Trophoblast cell (in vitro differentiated cells and primary cell): ENCODE results near the gene HIBADH.

Source experiments
- DNase-seq, 2 donors: peaks; one replicate each; pipeline ENCODE4 v3.0.0-alpha.2; 2016
- H2AFZ ChIP-seq: 2 replicates; pipeline ENCODE4 v1.6.1; 2013; ENCODE audit warnings: low read length, moderate library complexity, mild to moderate bottlenecking; ENCODE audit not compliant: insufficient read depth, poor library complexity
- H2AK5ac ChIP-seq: 2 replicates; pipeline ENCODE4 v1.6.1; 2013; ENCODE audit warnings: mild to moderate bottlenecking, low read length
- H2BK120ac ChIP-seq: 2 replicates; pipeline ENCODE4 v1.6.1; 2013; ENCODE audit warnings: low read length, mild to moderate bottlenecking, moderate library complexity; ENCODE audit not compliant: insufficient read depth, poor library complexity
- H2BK12ac ChIP-seq: 2 replicates; pipeline ENCODE4 v1.6.1; 2013; ENCODE audit warnings: mild to moderate bottlenecking, low read length, moderate library complexity
- H2BK5ac ChIP-seq: 2 replicates; pipeline ENCODE4 v1.6.1; 2013; ENCODE audit warnings: low read length, low read depth, moderate library complexity, mild to moderate bottlenecking; ENCODE audit not compliant: poor library complexity
- H3K14ac ChIP-seq: 2 replicates; pipeline ENCODE4 v1.6.1; 2013; ENCODE audit warnings: mild to moderate bottlenecking, low read length
- H3K18ac ChIP-seq: 2 replicates; pipeline ENCODE4 v1.6.1; 2013; ENCODE audit warnings: mild to moderate bottlenecking, low read length
- H3K23ac ChIP-seq: 2 replicates; pipeline ENCODE4 v1.6.1; 2013; ENCODE audit warnings: low read length
- H3K27ac ChIP-seq: 2 replicates; pipeline ENCODE4 v1.5.1; 2013; ENCODE audit warnings: low read depth, mild to moderate bottlenecking, inconsistent platforms, low read length, moderate library complexity
- H3K27me3 ChIP-seq: 2 replicates; pipeline ENCODE4 v1.6.1; 2013; ENCODE audit warnings: inconsistent platforms, mild to moderate bottlenecking, low read length, moderate library complexity; ENCODE audit not compliant: insufficient read depth
- H3K36me3 ChIP-seq, 2 experiments: 1 replicate in 1 of 2; 2 replicates in 1 of 2; pipeline ENCODE4 v1.6.1; 2013; ENCODE audit warnings: low read length in 2 of 2, mild to moderate bottlenecking in 2 of 2, moderate library complexity in 1 of 2; ENCODE audit not compliant: insufficient read depth in 2 of 2, control insufficient read depth in 1 of 2
- H3K4ac ChIP-seq: 2 replicates; pipeline ENCODE4 v1.6.1; 2013; ENCODE audit warnings: low read depth, mild to moderate bottlenecking, low read length, moderate library complexity
- H3K4me1 ChIP-seq, 2 experiments: 1 replicate in 1 of 2; 2 replicates in 1 of 2; pipeline ENCODE4 v1.6.1; 2013; ENCODE audit warnings: low read length in 2 of 2, mild to moderate bottlenecking in 2 of 2, moderate library complexity in 1 of 2; ENCODE audit not compliant: insufficient read depth in 2 of 2, control insufficient read depth in 1 of 2
- H3K4me2 ChIP-seq: 2 replicates; pipeline ENCODE4 v1.6.1; 2013; ENCODE audit warnings: inconsistent platforms, mild to moderate bottlenecking, low read length, moderate library complexity
- H3K4me3 ChIP-seq: 2 replicates; pipeline ENCODE4 v1.5.1; 2013; ENCODE audit warnings: mild to moderate bottlenecking, low read depth, low read length, inconsistent platforms
- H3K79me1 ChIP-seq: one replicate; pipeline ENCODE4 v1.6.1; 2013; ENCODE audit warnings: low read length
- H3K79me2 ChIP-seq: 2 replicates; pipeline ENCODE4 v1.6.1; 2013; ENCODE audit warnings: low read length, mild to moderate bottlenecking; ENCODE audit not compliant: control insufficient read depth, insufficient read depth, poor library complexity
- H3K9ac ChIP-seq: 2 replicates; pipeline ENCODE4 v1.6.1; 2013; ENCODE audit warnings: mild to moderate bottlenecking, low read length
- H3K9me3 ChIP-seq: 2 replicates; pipeline ENCODE4 v1.6.1; 2013; ENCODE audit warnings: low read depth, mild to moderate bottlenecking, control low read depth, inconsistent platforms, low read length; ENCODE audit not compliant: insufficient read depth
- H4K12ac ChIP-seq: 2 replicates; pipeline ENCODE4 v1.6.1; 2013; ENCODE audit warnings: low read depth, mild to moderate bottlenecking, low read length, moderate library complexity
- H4K8ac ChIP-seq: 2 replicates; pipeline ENCODE4 v1.6.1; 2013; ENCODE audit warnings: low read depth, mild to moderate bottlenecking, low read length, moderate library complexity
- H4K91ac ChIP-seq: one replicate; pipeline ENCODE4 v1.6.1; 2013; ENCODE audit warnings: low read depth, mild to moderate bottlenecking, low read length, moderate library complexity
- WGBS: extraction: QIAGEN DNeasy Blood & Tissue Kit; methylation state at CpG from one replicate; pipeline ENCODE4 v1.1.7; 2013; ENCODE audit warnings: missing lambda C conversion rate; ENCODE audit not compliant: insufficient read length, insufficient coverage; ENCODE audit errors: extremely low coverage; 5-methylcytosine and 5-hydroxymethylcytosine counted together

The HIBADH gene

DNA sequence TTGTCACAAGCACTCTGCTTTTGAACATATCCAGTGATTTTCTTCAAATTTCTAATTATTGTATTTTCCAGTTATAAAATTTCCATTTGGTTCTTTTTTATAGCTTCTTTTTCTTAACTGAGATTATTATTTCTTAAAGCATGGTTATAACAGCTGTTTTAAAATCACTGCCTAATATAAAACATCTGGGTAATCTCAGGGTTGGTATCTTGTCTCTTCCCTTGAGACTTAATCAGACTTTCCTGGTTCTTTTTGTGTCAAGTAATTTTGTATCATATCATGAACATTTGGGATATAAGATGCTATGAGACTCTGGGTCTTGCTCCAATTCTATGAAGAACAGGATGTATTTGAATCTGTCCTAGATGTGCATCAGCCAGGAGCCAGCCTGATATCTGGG is 93.6 kb downstream of the HIBADH start:
- Histone ChIP-seq H3K9me3 (no peaks in the 10 kb centered on the region), H3K27ac (no peak overlapping the region), H3K23ac (no peak overlapping the region), H4K8ac (no peak overlapping the region), H2BK120ac (no peak overlapping the region), H3K27me3 (no peaks in the 10 kb centered on the region), H3K4me3 (no peak overlapping the region), H3K79me2 (no peaks in the 10 kb centered on the region), H2BK12ac (no peak overlapping the region), H3K4me1 (no peaks in the 10 kb centered on the region), H3K36me3 (no peaks in the 10 kb centered on the region), H3K18ac (no peak overlapping the region), H3K4ac (no peak overlapping the region), H3K9ac (no peak overlapping the region), H3K4me2 (no peak overlapping the region), H2AK5ac (no peak overlapping the region), H2AFZ (no peak overlapping the region), H4K12ac (no peak overlapping the region), H2BK5ac (no peak overlapping the region), H4K91ac (no peak overlapping the region), H3K79me1 (no peaks in the 10 kb centered on the region), H3K14ac (no peak overlapping the region)
- no peak for DNase-seq

DNA sequence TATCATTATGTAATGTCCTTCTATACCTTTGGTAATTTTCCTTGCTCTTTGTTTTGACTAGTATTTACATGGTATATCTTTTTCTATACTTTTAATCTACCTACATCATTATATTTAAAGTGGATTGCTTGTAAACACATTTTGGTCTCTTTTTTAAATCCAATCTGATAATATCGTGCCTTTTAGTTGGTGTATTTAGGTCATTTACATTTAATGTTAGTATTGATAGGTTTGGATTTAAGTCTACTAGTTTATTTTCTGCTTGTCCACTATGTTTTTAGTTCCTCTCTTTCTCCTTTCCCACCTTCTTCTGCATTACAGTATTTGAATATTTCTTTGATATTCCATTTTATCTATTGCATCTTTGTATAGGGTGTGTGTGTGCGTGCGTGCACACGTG is 95.4 kb downstream of the HIBADH start:
- no peak for DNase-seq
- Histone ChIP-seq H3K23ac (no peak overlapping the region), H3K4me2 (no peak overlapping the region), H3K18ac (no peak overlapping the region), H3K9ac (no peak overlapping the region), H2BK5ac (no peak overlapping the region), H3K27ac (no peak overlapping the region), H4K12ac (no peak overlapping the region), H2AK5ac (no peak overlapping the region), H3K79me2 (no peaks in the 10 kb centered on the region), H3K9me3 (no peaks in the 10 kb centered on the region), H4K8ac (no peak overlapping the region), H3K79me1 (no peaks in the 10 kb centered on the region), H3K36me3 (peaks cover 0 to 2% of the 10 kb centered on the region in 2 experiments), H2BK120ac (no peak overlapping the region), H2BK12ac (no peak overlapping the region), H3K14ac (no peak overlapping the region), H2AFZ (no peak overlapping the region), H3K4me3 (no peak overlapping the region), H3K27me3 (no peaks in the 10 kb centered on the region), H3K4me1 (no peaks in the 10 kb centered on the region), H3K4ac (no peak overlapping the region), H4K91ac (no peak overlapping the region)
- WGBS = no CpG with 5 or more reads among the region's 4 CpGs

DNA sequence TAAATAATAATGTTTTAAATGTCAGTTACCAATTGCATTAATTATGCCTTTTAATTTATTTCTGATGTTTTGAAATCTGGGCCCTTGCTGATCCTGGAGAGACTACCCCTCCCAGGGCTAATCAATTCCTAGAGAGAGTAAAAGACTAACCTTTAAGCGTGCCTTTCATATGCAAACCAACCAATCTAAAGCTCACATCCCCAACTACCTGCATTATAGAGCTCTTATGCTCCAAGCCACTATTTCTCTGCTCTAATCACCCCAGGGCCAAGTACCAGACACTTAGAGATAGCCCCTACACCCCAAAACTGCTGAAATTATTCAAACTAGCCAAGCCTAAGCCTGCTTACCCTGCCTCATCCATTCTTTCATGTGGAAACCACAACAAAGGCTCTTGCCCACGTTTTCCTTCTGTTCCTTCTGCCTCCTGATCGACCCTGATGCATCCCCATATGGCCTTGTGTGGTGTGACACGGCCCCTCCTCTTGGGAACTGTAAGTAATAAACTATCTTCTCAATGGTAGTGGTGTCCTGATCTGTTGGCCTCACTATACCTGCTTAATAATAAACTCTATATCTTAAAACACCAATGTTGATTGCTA is 97.7 kb downstream of the HIBADH start:
- Histone ChIP-seq H2AK5ac (no peak overlapping the region), H3K27me3 (no peaks in the 10 kb centered on the region), H4K8ac (no peak overlapping the region), H4K12ac (no peak overlapping the region), H3K79me2 (no peaks in the 10 kb centered on the region), H2BK5ac (no peak overlapping the region), H3K79me1 (no peaks in the 10 kb centered on the region), H3K36me3 (peaks cover 0 to 2% of the 10 kb centered on the region in 2 experiments), H2BK120ac (no peak overlapping the region), H3K9me3 (no peaks in the 10 kb centered on the region), H3K9ac (no peak overlapping the region), H3K4me3 (no peak overlapping the region), H2BK12ac (no peak overlapping the region), H3K4ac (no peak overlapping the region), H3K4me2 (no peak overlapping the region), H3K14ac (no peak overlapping the region), H2AFZ (no peak overlapping the region), H3K23ac (no peak overlapping the region), H4K91ac (no peak overlapping the region), H3K4me1 (no peaks in the 10 kb centered on the region), H3K18ac (no peak overlapping the region), H3K27ac (no peak overlapping the region)
- WGBS = no CpG with 5 or more reads among the region's 4 CpGs
- no peak for DNase-seq

DNA sequence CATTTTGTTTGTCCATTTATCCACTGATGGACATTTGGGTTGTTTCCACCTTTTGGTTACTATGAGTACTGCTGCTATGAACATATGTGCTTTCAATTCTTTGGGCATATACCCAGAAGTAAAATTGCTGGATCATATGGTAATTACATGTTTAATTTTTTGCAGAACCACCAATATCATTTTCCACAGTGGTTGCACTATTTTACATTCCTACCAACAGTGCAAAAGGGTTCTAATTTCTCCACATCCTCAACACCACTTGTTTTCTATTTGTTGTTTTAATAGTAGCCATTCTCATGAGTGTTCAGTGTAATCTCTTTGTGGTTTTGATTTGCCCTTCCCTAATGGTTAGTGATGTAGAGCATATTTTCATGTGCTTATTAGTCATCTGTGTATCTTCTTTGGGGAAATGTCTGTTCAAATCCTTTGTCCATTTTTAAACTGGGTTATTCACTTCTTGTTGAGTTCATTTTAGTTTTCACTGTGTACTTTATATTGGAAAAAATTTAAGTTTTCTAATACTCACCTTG is 101.9 kb downstream of the HIBADH start:
- Histone ChIP-seq H3K9ac (no peak overlapping the region), H2BK12ac (no peak overlapping the region), H4K91ac (no peak overlapping the region), H2AFZ (no peak overlapping the region), H3K9me3 (no peaks in the 10 kb centered on the region), H3K27me3 (no peaks in the 10 kb centered on the region), H3K18ac (no peak overlapping the region), H3K23ac (no peak overlapping the region), H3K27ac (no peak overlapping the region), H2BK5ac (no peak overlapping the region), H3K36me3 (peaks cover 0 to 2% of the 10 kb centered on the region in 2 experiments), H3K4me2 (no peak overlapping the region), H3K79me1 (no peaks in the 10 kb centered on the region), H4K8ac (no peak overlapping the region), H2BK120ac (no peak overlapping the region), H3K14ac (no peak overlapping the region), H3K4ac (no peak overlapping the region), H4K12ac (no peak overlapping the region), H3K79me2 (no peaks in the 10 kb centered on the region), H3K4me3 (no peak overlapping the region), H2AK5ac (no peak overlapping the region), H3K4me1 (no peaks in the 10 kb centered on the region)
- DNase-seq = no peak
